Caco-2 (cell line): ENCODE data around the gene RGS14. TPM values are rescaled to one million over a fixed set of nuclear protein-coding genes. Genes with fewer than 3 reads are reported as not detected.
A peak's percentile ranks its signal among the peaks of the same experiment; 100 is the strongest.

ENCODE experiments used
- BruUV-seq: library from RNA; stranded (reverse); fragments of 400-500 nt; replicated peaks from 2 replicates; lab custom pipeline; 2021; lab: Mats Ljungman, UMichigan
- CTCF ChIA-PET: fragments of 300-600 bp; sonication (Branson Sonifier 250); formaldehyde crosslinking; loops from one replicate; lab custom pipeline; 2022; ENCODE audit warnings: antibody characterized with exemption; lab: Charles Lee
- POLR2A ChIA-PET: fragments of 300-600 bp; sonication (Branson Sonifier 250); formaldehyde crosslinking; loops from one replicate; lab custom pipeline; 2022; ENCODE audit warnings: antibody characterized with exemption; lab: Charles Lee
- DNase-seq, 2 experiments: peaks; one replicate each; pipeline versions ENCODE4 v3.0.0 to v3.0.0-alpha.2; 2020 to 2022
- H3K27me3 ChIP-seq: replicated peaks from 2 replicates; pipeline ENCODE4 v1.6.0; 2011; ENCODE audit warnings: low read length; ENCODE audit not compliant: control insufficient read depth, insufficient read depth
- H3K36me3 ChIP-seq: 2 replicates; pipeline ENCODE4 v1.5.1; 2011; ENCODE audit warnings: low read length; ENCODE audit not compliant: control insufficient read depth, insufficient read depth
- H3K4me1 ChIP-seq: fragments of 250-450 bp; sonication (Bioruptor Pico); 2 replicates; pipeline ENCODE4 v1.5.1; 2020; ENCODE audit warnings: mild to moderate bottlenecking
- H3K4me3 ChIP-seq: 2 replicates; pipeline ENCODE4 v1.5.1; 2011; ENCODE audit warnings: low read depth, mild to moderate bottlenecking, control low read depth, low read length
- H3K9me3 ChIP-seq: fragments of 250-450 bp; sonication (Bioruptor Pico); 2 replicates; pipeline ENCODE4 v1.5.1; 2020; ENCODE audit warnings: mild to moderate bottlenecking, moderate library complexity
- H3K27ac Mint-ChIP-seq: one replicate; pipeline ENCODE4 v1.8.0; 2022; ENCODE audit warnings: mixed read lengths; ENCODE audit not compliant: unreplicated experiment
- H3K27me3 Mint-ChIP-seq: one replicate; pipeline ENCODE4 v1.8.0; 2022; ENCODE audit warnings: mixed read lengths; ENCODE audit not compliant: insufficient read depth, unreplicated experiment
- H3K36me3 Mint-ChIP-seq: one replicate; pipeline ENCODE4 v1.8.0; 2022; ENCODE audit warnings: mild to moderate bottlenecking, mixed read lengths; ENCODE audit not compliant: insufficient read depth, unreplicated experiment
- H3K4me1 Mint-ChIP-seq: one replicate; pipeline ENCODE4 v1.8.0; 2022; ENCODE audit warnings: low read depth, mixed read lengths; ENCODE audit not compliant: unreplicated experiment
- H3K4me3 Mint-ChIP-seq: one replicate; pipeline ENCODE4 v1.8.0; 2022; ENCODE audit warnings: mild to moderate bottlenecking, moderate library complexity, mixed read lengths; ENCODE audit not compliant: unreplicated experiment
- H3K9me3 Mint-ChIP-seq: one replicate; pipeline ENCODE4 v1.8.0; 2022; ENCODE audit warnings: mixed read lengths; ENCODE audit not compliant: unreplicated experiment
- CTCF ChIP-seq, 2 experiments: fragments of 200-600 bp in 1 of 2; IDR thresholded peaks; 1 replicate in 1 of 2; 2 replicates in 1 of 2; pipeline versions ENCODE4 v1.5.1 to v1.8.0; 2011 to 2022; ENCODE audit warnings: antibody characterized with exemption in 1 of 2, control low read depth in 1 of 2, inconsistent platforms in 1 of 2, low read depth in 1 of 2, low read length in 1 of 2, mild to moderate bottlenecking in 1 of 2, moderate library complexity in 1 of 2; ENCODE audit not compliant: insufficient read depth in 1 of 2, severe bottlenecking in 1 of 2, unreplicated experiment in 1 of 2
- intact Hi-C: fragments of 100-400 bp; cut with micrococcal nuclease; formaldehyde crosslinking; loops from one replicate; pipeline ENCODE4 v1.10.0; 2022; ENCODE audit not compliant: unreplicated experiment
- total RNA-seq: library from RNA; stranded (reverse); gene quantifications from 2 replicates; pipeline ENCODE4 v1.2.3, GENCODE V29; 2022

Gene RGS14
- total RNA-seq, 1 experiment from 2014 or later: 15.2 TPM

- Histone ChIP-seq H3K9me3 (no peaks in the 10 kb centered on the region), H3K27me3 (no peaks in the 10 kb centered on the region), H3K36me3 (no peaks in the 10 kb centered on the region), H3K4me1 (no peaks in the 10 kb centered on the region), H3K4me3 (no peak overlapping the region)
- intact Hi-C loops: no loop called here
- no peak for TF ChIP-seq CTCF (IDR thresholded peaks at IDR 0.05; ENCODE audit: insufficient read depth in 1 of 2, low read depth in 1 of 2, low read length in 1 of 2, severe bottlenecking in 1 of 2, unreplicated experiment in 1 of 2)
- no peak for DNase-seq
- no TSS peak for BruUV-seq
- Mint-ChIP-seq H3K27ac (no peak overlapping the region), H3K4me3 (no peak overlapping the region), H3K9me3 (no peaks in the 10 kb centered on the region), H3K4me1 (peaks cover 21% of the 10 kb centered on the region), H3K36me3 (no peaks in the 10 kb centered on the region), H3K27me3 (no peaks in the 10 kb centered on the region)
- CTCF ChIA-PET: interaction anchor here (0.5 to 1.3 kb wide), 3 partner anchors 11 to 40 kb away, joined by 3 to 6 read pairs (median 5); no protein-coding TSS in a partner anchor
- POLR2A ChIA-PET: interaction anchor here (1.1 kb wide), 1 partner anchor 15 kb away, joined by 3 read pairs; no protein-coding TSS in a partner anchor
Measured at GRCh38 chr5:177364159-177364962, 6.6 kb downstream of the RGS14 start.

- no peak overlapping the region for H3K4me3 ChIP-seq
- H3K9me3 Mint-ChIP-seq: no peaks in the 10 kb centered on the region
Measured at GRCh38 chr5:177365845-177366527, 8.3 kb downstream of the RGS14 start.

More at GRCh38 chr5:177365845-177366527, 8.3 kb downstream of the RGS14 start:
- Histone ChIP-seq H3K27me3 (no peaks in the 10 kb centered on the region), H3K9me3 (no peaks in the 10 kb centered on the region), H3K4me1 (peaks cover 9% of the 10 kb centered on the region; the same call in 1 of the 2 replicates), H3K36me3 (no peaks in the 10 kb centered on the region)
- intact Hi-C loops: no loop called here
- ChIA-PET CTCF (interaction anchor here (0.6 to 1.1 kb wide), 3 partner anchors 25 to 89 kb away, joined by 3 read pairs; no protein-coding TSS in a partner anchor), POLR2A (interaction anchor here (1.9 kb wide), 1 partner anchor 14 kb away, joined by 5 read pairs; the partner anchor contains the start of gene LMAN2)
- Mint-ChIP-seq H3K4me1 (peaks cover 24% of the 10 kb centered on the region), H3K4me3 (no peak overlapping the region), H3K36me3 (no peaks in the 10 kb centered on the region), H3K27me3 (no peaks in the 10 kb centered on the region), H3K27ac (peak overlapping the region; percentile 5)
- TF ChIP-seq CTCF (IDR thresholded peaks at IDR 0.05; ENCODE audit: insufficient read depth in 1 of 2, low read depth in 1 of 2, low read length in 1 of 2, severe bottlenecking in 1 of 2, unreplicated experiment in 1 of 2): no peak
- no peak for DNase-seq
- no TSS peak for BruUV-seq
